Measurements from ENCODE around the gene RPS6KA2. TPM values are rescaled to one million over a fixed set of nuclear protein-coding genes. Genes with fewer than 3 reads are reported as not detected.
"Not testable (repeated sequence)": the region's sequence is repeated elsewhere in the genome, so short reads cannot be mapped to it uniquely, and the experiment has no call there.

Gene RPS6KA2
- total RNA-seq, 2 donors from 2014 or later, result 59.5 to 75.4 TPM

GRCh38 chr6:166582258-166582657 lies 44.8 kb downstream of the RPS6KA2 start:
- Histone ChIP-seq H3K4me3 (no peak overlapping the region), H3K27ac (no peak overlapping the region), H3K27me3 (replicated peaks; ENCODE audit: insufficient read depth) (no peaks in the 10 kb centered on the region), H3K4me1 (ENCODE audit: control insufficient read depth in 1 of 2, low read depth in 2 of 2) (no peaks in the 10 kb centered on the region), H3K9me3 (no peaks in the 10 kb centered on the region), H3K36me3 (no peaks in the 10 kb centered on the region)
- no peak for DNase-seq (ENCODE audit: low spot score)
- no peak for TF ChIP-seq CTCF (IDR thresholded peaks at IDR 0.05)
- ATAC-seq (ENCODE audit: insufficient number of reproducible peaks, low FRiP score, low read depth), result no peak

- H3K27ac ChIP-seq; H3K27me3 ChIP-seq (replicated peaks; ENCODE audit: insufficient read depth); H3K36me3 ChIP-seq; H3K4me1 ChIP-seq (ENCODE audit: control insufficient read depth in 1 of 2, low read depth in 2 of 2); ATAC-seq (ENCODE audit: insufficient number of reproducible peaks, low FRiP score, low read depth); DNase-seq (ENCODE audit: low spot score); H3K4me3 ChIP-seq; H3K9me3 ChIP-seq: not testable (repeated sequence)
Measured at GRCh38 chr6:166581801-166582200, 45.2 kb downstream of the RPS6KA2 start.

DNA sequence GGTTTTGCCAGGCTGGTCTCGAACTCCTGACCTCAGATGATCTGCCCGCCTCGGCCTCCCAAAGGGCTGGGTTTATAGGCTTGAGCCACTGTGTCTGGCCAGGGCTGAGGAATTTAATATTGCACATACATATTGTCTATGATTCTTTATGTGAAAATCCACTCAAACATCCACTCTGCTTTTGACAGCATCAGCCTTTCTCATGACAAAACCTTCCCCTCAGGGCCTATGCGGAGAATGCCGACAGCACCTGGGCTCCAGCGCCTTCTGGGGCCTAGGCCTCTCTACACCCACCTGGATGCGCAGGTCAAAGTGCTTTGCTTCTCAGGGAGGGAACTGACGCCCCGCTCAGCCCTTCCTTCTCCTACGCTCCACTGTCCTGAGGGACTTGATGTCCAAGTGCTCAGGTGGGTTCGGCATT lies 46.0 kb downstream of the RPS6KA2 start:
- DNase-seq (ENCODE audit: low spot score) (no peak), ATAC-seq (ENCODE audit: insufficient number of reproducible peaks, low FRiP score, low read depth) (no peak)
- H3K4me1 ChIP-seq (ENCODE audit: control insufficient read depth in 1 of 2, low read depth in 2 of 2), result no peaks in the 10 kb centered on the region
- H3K4me3 ChIP-seq, result no peak overlapping the region
- H3K9me3 ChIP-seq, result no peaks in the 10 kb centered on the region
- no peaks in the 10 kb centered on the region for H3K27me3 ChIP-seq (replicated peaks; ENCODE audit: insufficient read depth)
- TF ChIP-seq CTCF (IDR thresholded peaks at IDR 0.05), result no peak
- H3K27ac ChIP-seq, result no peak overlapping the region
- no peaks in the 10 kb centered on the region for H3K36me3 ChIP-seq

- Histone ChIP-seq H3K36me3 (no peaks in the 10 kb centered on the region), H3K4me3 (no peak overlapping the region), H3K9me3 (no peaks in the 10 kb centered on the region), H3K27ac (no peak overlapping the region), H3K27me3 (replicated peaks; ENCODE audit: insufficient read depth) (no peaks in the 10 kb centered on the region), H3K4me1 (ENCODE audit: control insufficient read depth in 1 of 2, low read depth in 2 of 2) (no peaks in the 10 kb centered on the region)
- TF ChIP-seq CTCF (IDR thresholded peaks at IDR 0.05), result no peak
- DNase-seq (ENCODE audit: low spot score), result no peak
- no peak for ATAC-seq (ENCODE audit: insufficient number of reproducible peaks, low FRiP score, low read depth)
Measured at GRCh38 chr6:166580076-166581050, 46.7 kb downstream of the RPS6KA2 start.

DNA sequence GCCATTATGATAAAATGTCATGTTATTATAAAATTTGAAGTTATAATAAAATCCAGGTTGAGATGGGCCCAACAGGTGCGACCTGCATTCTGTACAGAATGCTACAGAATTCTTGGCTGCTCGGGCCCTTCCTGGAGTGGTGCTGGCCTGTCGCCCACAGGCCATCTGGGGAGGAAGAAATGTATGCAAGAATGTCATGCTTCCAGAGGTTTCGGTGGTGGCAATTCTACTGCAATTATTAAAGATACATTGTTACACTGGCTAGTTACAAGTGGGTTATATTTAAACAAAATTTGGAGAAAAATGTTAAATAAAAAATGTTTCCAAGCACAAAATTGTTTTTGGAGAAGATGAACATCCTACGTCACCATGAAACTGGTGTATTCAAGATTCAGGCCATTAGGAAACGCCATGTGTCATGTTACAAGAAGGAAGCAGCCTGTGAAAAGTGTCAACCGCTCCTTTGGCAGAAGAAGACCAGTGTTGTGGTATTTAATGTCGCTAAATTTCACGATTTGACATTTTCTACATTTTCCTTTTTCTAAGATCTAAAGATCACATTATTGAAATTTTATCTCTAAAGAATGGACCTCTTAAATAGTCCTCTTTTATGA lies 47.7 kb downstream of the RPS6KA2 start:
- Histone ChIP-seq H3K27me3 (replicated peaks; ENCODE audit: insufficient read depth) (no peaks in the 10 kb centered on the region), H3K4me1 (ENCODE audit: control insufficient read depth in 1 of 2, low read depth in 2 of 2) (peaks cover 0 to 7% of the 10 kb centered on the region in 2 donors), H3K9me3 (no peaks in the 10 kb centered on the region), H3K27ac (no peak overlapping the region), H3K36me3 (no peaks in the 10 kb centered on the region), H3K4me3 (no peak overlapping the region)
- DNase-seq (ENCODE audit: low spot score) (no peak), ATAC-seq (ENCODE audit: insufficient number of reproducible peaks, low FRiP score, low read depth) (no peak)
- no peak for TF ChIP-seq CTCF (IDR thresholded peaks at IDR 0.05)
